ENCODE data around the gene SDHB.

- TF ChIP-seq CTCF (IDR thresholded peaks at IDR 0.05; ENCODE audit: insufficient read depth, low read length, poor library complexity, severe bottlenecking) = no peak
- TF ChIP-seq EZH2phosphoT487 (conservative IDR thresholded peaks at IDR 0.05; ENCODE audit: low read length) = no peak
Measured at GRCh38 chr1:16983649-16984048, 70.2 kb downstream of the SDHB start.
